ENCODE data around the gene FOXI1.

DNA sequence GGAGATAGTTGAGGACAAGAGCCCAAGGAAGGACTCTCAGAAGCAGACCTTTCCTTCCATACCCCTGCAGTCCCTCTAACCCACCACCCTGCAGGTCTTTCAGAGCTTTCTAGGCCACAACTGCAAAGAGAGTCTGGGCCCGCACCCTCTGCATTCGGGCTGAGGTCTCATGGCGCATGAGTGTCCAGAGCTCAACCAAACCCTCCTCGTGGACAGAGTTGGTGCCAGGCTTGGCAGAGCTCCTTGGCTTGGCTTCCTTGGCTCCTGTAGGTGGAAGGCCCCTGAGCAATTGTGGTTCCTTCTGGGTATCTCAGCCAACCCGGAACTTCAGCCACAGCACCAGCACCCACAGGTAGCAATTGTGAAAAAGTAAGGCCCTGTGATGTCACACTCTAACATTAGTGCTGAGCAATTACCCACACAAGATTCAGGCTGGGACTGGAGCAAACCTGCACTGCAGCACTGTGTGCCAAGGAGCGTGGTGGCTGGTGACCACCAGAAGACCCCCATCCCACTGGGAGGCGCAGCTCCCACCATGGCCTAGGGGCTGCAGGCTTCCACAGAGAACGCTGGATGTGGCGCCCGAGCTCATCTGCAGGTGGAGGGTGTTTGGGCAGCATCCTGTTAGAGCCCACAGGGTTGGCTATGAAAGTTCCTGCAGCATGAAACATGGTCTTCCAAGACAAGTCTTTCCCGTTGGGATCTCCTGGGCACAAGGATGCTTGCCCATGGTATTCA, 38.8 kb downstream of the FOXI1 start:
- TF ChIP-seq, protein P1, sequence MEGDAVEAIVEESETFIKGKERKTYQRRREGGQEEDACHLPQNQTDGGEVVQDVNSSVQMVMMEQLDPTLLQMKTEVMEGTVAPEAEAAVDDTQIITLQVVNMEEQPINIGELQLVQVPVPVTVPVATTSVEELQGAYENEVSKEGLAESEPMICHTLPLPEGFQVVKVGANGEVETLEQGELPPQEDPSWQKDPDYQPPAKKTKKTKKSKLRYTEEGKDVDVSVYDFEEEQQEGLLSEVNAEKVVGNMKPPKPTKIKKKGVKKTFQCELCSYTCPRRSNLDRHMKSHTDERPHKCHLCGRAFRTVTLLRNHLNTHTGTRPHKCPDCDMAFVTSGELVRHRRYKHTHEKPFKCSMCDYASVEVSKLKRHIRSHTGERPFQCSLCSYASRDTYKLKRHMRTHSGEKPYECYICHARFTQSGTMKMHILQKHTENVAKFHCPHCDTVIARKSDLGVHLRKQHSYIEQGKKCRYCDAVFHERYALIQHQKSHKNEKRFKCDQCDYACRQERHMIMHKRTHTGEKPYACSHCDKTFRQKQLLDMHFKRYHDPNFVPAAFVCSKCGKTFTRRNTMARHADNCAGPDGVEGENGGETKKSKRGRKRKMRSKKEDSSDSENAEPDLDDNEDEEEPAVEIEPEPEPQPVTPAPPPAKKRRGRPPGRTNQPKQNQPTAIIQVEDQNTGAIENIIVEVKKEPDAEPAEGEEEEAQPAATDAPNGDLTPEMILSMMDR (IDR thresholded peaks at IDR 0.05) = no peak
- TF ChIP-seq SIN3A (IDR thresholded peaks at IDR 0.05; ENCODE audit: borderline replicate concordance, insufficient read depth, low read depth, low read length) = no peak

All from Panc1 (cell line).